ENCODE data around the gene P2RX3.

DNA sequence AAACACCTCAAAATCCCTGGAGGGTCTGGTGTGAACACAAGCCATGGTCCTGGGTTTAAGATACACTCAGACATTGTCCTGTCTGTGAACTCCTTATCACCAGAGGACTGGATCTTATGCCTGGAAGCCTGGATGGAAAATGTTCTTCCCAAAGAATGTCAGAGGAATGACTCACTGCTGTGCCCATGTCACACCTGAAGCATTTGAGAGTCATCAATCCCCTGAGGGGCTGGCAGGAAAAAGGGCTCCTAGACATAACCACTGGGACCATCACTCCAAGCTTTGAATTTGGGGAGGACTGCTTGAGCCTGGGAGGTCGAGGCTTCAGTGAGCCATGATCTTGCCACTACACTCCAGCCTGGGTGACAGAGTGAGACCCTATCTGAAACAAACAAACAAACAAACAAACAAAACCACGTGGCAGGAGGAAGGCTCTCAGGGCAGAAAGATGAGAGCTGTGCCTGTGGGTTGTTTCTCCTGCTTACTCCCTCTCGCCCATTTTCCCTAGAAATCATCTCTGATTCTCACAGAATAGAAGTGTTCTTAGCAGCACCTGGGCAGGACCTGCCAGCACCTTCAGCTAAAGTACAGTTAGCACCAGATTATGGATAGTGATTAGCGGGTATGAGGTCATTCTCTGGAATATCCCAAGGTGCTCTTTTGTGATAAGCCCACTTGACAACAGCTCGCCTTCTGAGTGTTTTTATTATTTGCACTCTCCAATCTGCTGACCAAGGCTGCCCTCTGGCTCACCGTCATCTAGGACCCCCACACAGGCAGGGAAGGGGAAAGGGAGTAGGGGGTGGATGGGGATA lies 64.2 kb downstream of the P2RX3 start:
- TF ChIP-seq, protein P1, sequence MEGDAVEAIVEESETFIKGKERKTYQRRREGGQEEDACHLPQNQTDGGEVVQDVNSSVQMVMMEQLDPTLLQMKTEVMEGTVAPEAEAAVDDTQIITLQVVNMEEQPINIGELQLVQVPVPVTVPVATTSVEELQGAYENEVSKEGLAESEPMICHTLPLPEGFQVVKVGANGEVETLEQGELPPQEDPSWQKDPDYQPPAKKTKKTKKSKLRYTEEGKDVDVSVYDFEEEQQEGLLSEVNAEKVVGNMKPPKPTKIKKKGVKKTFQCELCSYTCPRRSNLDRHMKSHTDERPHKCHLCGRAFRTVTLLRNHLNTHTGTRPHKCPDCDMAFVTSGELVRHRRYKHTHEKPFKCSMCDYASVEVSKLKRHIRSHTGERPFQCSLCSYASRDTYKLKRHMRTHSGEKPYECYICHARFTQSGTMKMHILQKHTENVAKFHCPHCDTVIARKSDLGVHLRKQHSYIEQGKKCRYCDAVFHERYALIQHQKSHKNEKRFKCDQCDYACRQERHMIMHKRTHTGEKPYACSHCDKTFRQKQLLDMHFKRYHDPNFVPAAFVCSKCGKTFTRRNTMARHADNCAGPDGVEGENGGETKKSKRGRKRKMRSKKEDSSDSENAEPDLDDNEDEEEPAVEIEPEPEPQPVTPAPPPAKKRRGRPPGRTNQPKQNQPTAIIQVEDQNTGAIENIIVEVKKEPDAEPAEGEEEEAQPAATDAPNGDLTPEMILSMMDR (conservative IDR thresholded peaks at IDR 0.05), result no peak
- no peak for TF ChIP-seq EZH2 (IDR thresholded peaks at IDR 0.05; ENCODE audit: low read depth)

All from PC-9 (cell line).